Endothelial cell of umbilical vein (primary cell): ENCODE measurements around the gene ENC1. TPM values are rescaled to one million over a fixed set of nuclear protein-coding genes. Genes with fewer than 3 reads are reported as not detected.

Experiments
- BruUV-seq: library from RNA; stranded (reverse); fragments of 400-500 nt; replicated peaks from 2 replicates; lab custom pipeline; 2021; lab: Mats Ljungman, UMichigan
- CTCF ChIA-PET: fragments of 300-600, 350-600 bp; sonication (Branson Sonifier 250); formaldehyde crosslinking; loops from one replicate; lab custom pipeline; 2021; ENCODE audit warnings: antibody characterized with exemption, inconsistent platforms; lab: Charles Lee
- POLR2A ChIA-PET: fragments of 300-600, 350-600 bp; sonication (Branson Sonifier 250); formaldehyde crosslinking; loops from one replicate; lab custom pipeline; 2021; ENCODE audit warnings: antibody characterized with exemption, inconsistent platforms; lab: Charles Lee
- DNase-seq: peaks from one replicate; pipeline ENCODE4 v3.0.0-alpha.2; 2011; ENCODE audit warnings: low read depth, low spot score
- FAIRE-seq: peaks from 2 replicates; lab custom pipeline; 2011; peaks lifted over from hg19 to GRCh38; lab: Jason Lieb, UNC
- H2AFZ ChIP-seq: 2 replicates; pipeline ENCODE4 v1.6.0; 2012; ENCODE audit warnings: low read depth, low read length, control low read depth, inconsistent platforms
- H3K27ac ChIP-seq: 2 replicates; pipeline ENCODE4 v1.5.1; 2011; ENCODE audit warnings: low read depth, mild to moderate bottlenecking, control low read depth, low read length, moderate library complexity; ENCODE audit not compliant: insufficient read depth
- H3K27me3 ChIP-seq, 2 experiments: 2 replicates each; pipeline versions ENCODE4 v1.6.0 to v1.6.1; 2011; ENCODE audit warnings: low read length in 2 of 2, mixed read lengths in 1 of 2; ENCODE audit not compliant: control insufficient read depth in 2 of 2, insufficient read depth in 2 of 2
- H3K36me3 ChIP-seq, 2 experiments: 2 replicates in 1 of 2; 3 replicates in 1 of 2; pipeline ENCODE4 v1.5.1; 2011; ENCODE audit warnings: low read length in 2 of 2, mild to moderate bottlenecking in 1 of 2, moderate library complexity in 1 of 2; ENCODE audit not compliant: control insufficient read depth in 2 of 2, insufficient read depth in 2 of 2; ENCODE audit errors: extremely low read depth in 1 of 2
- H3K4me1 ChIP-seq: 3 replicates; pipeline ENCODE4 v1.5.1; 2011; ENCODE audit warnings: mild to moderate bottlenecking, low read length; ENCODE audit not compliant: control insufficient read depth, insufficient read depth; ENCODE audit errors: extremely low read depth
- H3K4me2 ChIP-seq: 2 replicates; pipeline ENCODE4 v1.6.1; 2011; ENCODE audit warnings: low read length, control low read depth, mixed read lengths; ENCODE audit not compliant: insufficient read depth
- H3K4me3 ChIP-seq, 3 experiments: fragments of 200-600 bp in 1 of 3; sonication (generic), shearing (Covaris generic) in 1 of 3; replicated peaks in 1 of 3; 2 replicates each; pipeline ENCODE4 v1.5.1; 2011 to 2016; ENCODE audit warnings: control low read depth in 3 of 3, low read length in 3 of 3, mild to moderate bottlenecking in 2 of 3, inconsistent platforms in 1 of 3, low read depth in 1 of 3, moderate library complexity in 1 of 3; ENCODE audit not compliant: insufficient read depth in 1 of 3
- H3K79me2 ChIP-seq: 2 replicates; pipeline ENCODE4 v1.6.0; 2012; ENCODE audit warnings: low read length, inconsistent platforms; ENCODE audit not compliant: control insufficient read depth, insufficient read depth
- H3K9ac ChIP-seq: replicated peaks from 2 replicates; pipeline ENCODE3; 2011; ENCODE audit warnings: low read length, control low read depth; ENCODE audit not compliant: insufficient read depth; ENCODE audit errors: extremely low read depth
- H3K9me1 ChIP-seq: replicated peaks from 3 replicates; pipeline ENCODE4 v1.6.0; 2011; ENCODE audit warnings: mild to moderate bottlenecking, low read length; ENCODE audit not compliant: control insufficient read depth, insufficient read depth; ENCODE audit errors: extremely low read depth
- H3K9me3 ChIP-seq: replicated peaks from 2 replicates; pipeline ENCODE4 v1.5.1; 2012; ENCODE audit warnings: low read length, inconsistent platforms; ENCODE audit not compliant: control insufficient read depth, insufficient read depth
- H4K20me1 ChIP-seq: replicated peaks from 2 replicates; pipeline ENCODE3; 2011; ENCODE audit warnings: mild to moderate bottlenecking, low read length; ENCODE audit not compliant: control insufficient read depth, insufficient read depth; ENCODE audit errors: extremely low read depth
- EZH2 ChIP-seq: IDR thresholded peaks from 2 replicates; pipeline ENCODE4 v1.6.1; 2012; ENCODE audit warnings: borderline replicate concordance, low read depth, mild to moderate bottlenecking, moderate library complexity, low read length, inconsistent platforms; ENCODE audit not compliant: severe bottlenecking
- FOS ChIP-seq: IDR thresholded peaks from 2 replicates; pipeline ENCODE4 v1.6.1; 2011; ENCODE audit warnings: mild to moderate bottlenecking, low read length, moderate library complexity, borderline replicate concordance; ENCODE audit not compliant: insufficient read depth
- GATA2 ChIP-seq: IDR thresholded peaks from 2 replicates; pipeline ENCODE4 v1.7.0; 2011; ENCODE audit warnings: low read depth, mild to moderate bottlenecking, moderate library complexity, mixed read lengths, low read length; ENCODE audit not compliant: insufficient read length, insufficient read depth
- JUN ChIP-seq: IDR thresholded peaks from 2 replicates; pipeline ENCODE4 v1.6.1; 2011; ENCODE audit warnings: borderline replicate concordance, low read depth; ENCODE audit not compliant: insufficient read length, insufficient read depth
- MAX ChIP-seq: IDR thresholded peaks from 2 replicates; pipeline ENCODE4 v1.6.1; 2011; ENCODE audit not compliant: insufficient read depth, insufficient read length
- MYC ChIP-seq: IDR thresholded peaks from one replicate; pipeline ENCODE4 v1.6.1; 2011; ENCODE audit warnings: mild to moderate bottlenecking, low read depth, low read length
- POLR2A ChIP-seq: IDR thresholded peaks from 2 replicates; pipeline ENCODE4 v1.6.1; 2012; ENCODE audit warnings: low read depth, mild to moderate bottlenecking, control low read depth, low read length
- POLR2AphosphoS5 ChIP-seq: IDR thresholded peaks from 2 replicates; pipeline ENCODE4 v1.6.1; 2012; ENCODE audit warnings: low read depth, mild to moderate bottlenecking, control low read depth, low read length, moderate library complexity; ENCODE audit not compliant: insufficient read depth
- dilution Hi-C: fragments of 300-500 bp; cut with MboI; formaldehyde crosslinking; loops from one replicate; pipeline ENCODE4 v1.15.0; 2019; ENCODE audit warnings: low sequenced_read_pairs; ENCODE audit not compliant: extremely low pct_ligation_motif_present
- intact Hi-C: fragments of 100-400 bp; cut with micrococcal nuclease; formaldehyde crosslinking; loops from one replicate; pipeline ENCODE4 v1.10.0; 2022
- polyA plus RNA-seq, 4 experiments: library from polyadenylated mRNA; depleted of rRNA in 3 of 4; stranded (reverse) in 3 of 4; unstranded in 1 of 4; fragments of >200 nt; gene quantifications; 2 replicates each; pipeline versions ENCODE4 v1.2.1 to v1.2.3, GENCODE V29; 2011 to 2012; ENCODE audit warnings: missing spikeins in 1 of 4
- total RNA-seq: library from RNA; stranded (reverse); gene quantifications from 2 replicates; pipeline ENCODE4 v1.2.3, GENCODE V29; 2021
- TF ChIP-seq, protein P1 (sequence below), 2 donors: IDR thresholded peaks; 1 replicate in 1 of 2; 2 replicates in 1 of 2; pipeline ENCODE4 v1.5.1; 2011; ENCODE audit warnings: low read length in 2 of 2, mild to moderate bottlenecking in 2 of 2, moderate library complexity in 2 of 2, control low read depth in 1 of 2, inconsistent platforms in 1 of 2, low read depth in 1 of 2; ENCODE audit not compliant: insufficient read depth in 1 of 2; ENCODE audit errors: extremely low read depth in 1 of 2

Gene ENC1
- total and polyA plus RNA-seq, 2 donors (not counting 3 experiments of a cell fraction or from before 2014, with no cell fraction given) = 42.2 to 53.3 TPM

GRCh38 chr5:74628359-74628758 is 12.2 kb downstream of the ENC1 start:
- dilution Hi-C loops = no loop called here
- CTCF ChIA-PET = interaction anchor here (3.6 kb wide), 1 partner anchor 12 kb away, joined by 11 read pairs; no protein-coding TSS in a partner anchor

DNA sequence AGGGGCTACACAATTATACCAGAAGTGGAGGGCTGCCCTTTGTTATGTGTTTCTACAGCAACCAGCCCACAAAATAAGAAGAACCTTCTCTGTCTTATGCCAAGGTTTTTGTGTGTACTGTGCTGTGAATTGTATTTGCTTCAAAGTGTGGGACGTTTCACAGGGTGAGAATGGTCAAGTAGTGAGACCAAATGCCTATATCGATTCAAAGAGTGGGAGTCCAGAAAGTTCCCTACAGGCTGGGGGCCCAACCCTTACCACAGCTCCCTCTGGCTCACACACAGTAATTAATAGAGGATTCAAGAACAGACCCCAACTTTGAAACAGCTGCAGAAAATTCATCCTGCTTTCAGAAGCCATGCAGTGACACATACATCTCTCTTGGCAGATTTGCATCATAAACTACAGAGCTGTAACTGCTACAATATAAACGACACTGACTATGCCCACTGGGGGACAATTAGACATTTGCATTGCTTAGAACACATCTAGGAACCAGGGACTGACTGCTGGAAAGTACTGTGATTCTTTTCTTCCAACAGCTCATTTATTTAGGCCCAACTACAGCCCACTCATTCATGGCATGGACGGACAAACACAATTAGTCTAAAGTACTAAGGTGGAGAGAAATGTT is 12.8 kb downstream of the ENC1 start:
- TF ChIP-seq POLR2AphosphoS5 (no peak), MYC (no peak), JUN (no peak), POLR2A (no peak), GATA2 (no peak), FOS (no peak), MAX (no peak), EZH2 (no peak)
- TF ChIP-seq, protein P1, sequence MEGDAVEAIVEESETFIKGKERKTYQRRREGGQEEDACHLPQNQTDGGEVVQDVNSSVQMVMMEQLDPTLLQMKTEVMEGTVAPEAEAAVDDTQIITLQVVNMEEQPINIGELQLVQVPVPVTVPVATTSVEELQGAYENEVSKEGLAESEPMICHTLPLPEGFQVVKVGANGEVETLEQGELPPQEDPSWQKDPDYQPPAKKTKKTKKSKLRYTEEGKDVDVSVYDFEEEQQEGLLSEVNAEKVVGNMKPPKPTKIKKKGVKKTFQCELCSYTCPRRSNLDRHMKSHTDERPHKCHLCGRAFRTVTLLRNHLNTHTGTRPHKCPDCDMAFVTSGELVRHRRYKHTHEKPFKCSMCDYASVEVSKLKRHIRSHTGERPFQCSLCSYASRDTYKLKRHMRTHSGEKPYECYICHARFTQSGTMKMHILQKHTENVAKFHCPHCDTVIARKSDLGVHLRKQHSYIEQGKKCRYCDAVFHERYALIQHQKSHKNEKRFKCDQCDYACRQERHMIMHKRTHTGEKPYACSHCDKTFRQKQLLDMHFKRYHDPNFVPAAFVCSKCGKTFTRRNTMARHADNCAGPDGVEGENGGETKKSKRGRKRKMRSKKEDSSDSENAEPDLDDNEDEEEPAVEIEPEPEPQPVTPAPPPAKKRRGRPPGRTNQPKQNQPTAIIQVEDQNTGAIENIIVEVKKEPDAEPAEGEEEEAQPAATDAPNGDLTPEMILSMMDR (IDR thresholded peaks at IDR 0.05; ENCODE audit: extremely low read depth in 1 of 2, insufficient read depth in 1 of 2, low read depth in 1 of 2, low read length in 2 of 2) = no peak
- no peak for FAIRE-seq
- peaks cover 36% of the 10 kb centered on the region for H3K4me1 ChIP-seq
- no peak for DNase-seq
- H3K27me3 ChIP-seq = no peaks in the 10 kb centered on the region
- H3K9me1 ChIP-seq = no peaks in the 10 kb centered on the region
- no peak overlapping the region for H2AFZ ChIP-seq
- no peak overlapping the region for H3K4me3 ChIP-seq
- H3K27ac ChIP-seq = no peak overlapping the region
- peaks cover 8 to 10% of the 10 kb centered on the region in 2 experiments for H3K36me3 ChIP-seq
- peaks cover 16% of the 10 kb centered on the region for H3K79me2 ChIP-seq
- intact Hi-C loops (no loop called here), dilution Hi-C loops (no loop called here)
- CTCF ChIA-PET = interaction anchor here (1.5 to 3.6 kb wide), 2 partner anchors 12 to 15 kb away, joined by 6 to 11 read pairs; no protein-coding TSS in a partner anchor
- no peaks in the 10 kb centered on the region for H3K9me3 ChIP-seq
- no peak overlapping the region for H3K9ac ChIP-seq
- no peaks in the 10 kb centered on the region for H4K20me1 ChIP-seq
- no TSS peak for BruUV-seq
- POLR2A ChIA-PET = no interaction called here
- no peak overlapping the region for H3K4me2 ChIP-seq

More at GRCh38 chr5:74628359-74628758, 12.2 kb downstream of the ENC1 start:
- no peaks in the 10 kb centered on the region for H3K9me1 ChIP-seq
- no peak overlapping the region for H3K27ac ChIP-seq
- H3K4me1 ChIP-seq = peaks cover 42% of the 10 kb centered on the region
- TF ChIP-seq MYC = no peak
- H2AFZ ChIP-seq = no peak overlapping the region
- H3K4me2 ChIP-seq = no peak overlapping the region
- H3K9ac ChIP-seq = no peak overlapping the region
- FAIRE-seq = no peak
- BruUV-seq = no TSS peak
- intact Hi-C loops = no loop called here
- DNase-seq = no peak
- H3K27me3 ChIP-seq = no peaks in the 10 kb centered on the region
- POLR2A ChIA-PET = no interaction called here
- peaks cover 16% of the 10 kb centered on the region for H3K79me2 ChIP-seq
- no peaks in the 10 kb centered on the region for H4K20me1 ChIP-seq
- H3K4me3 ChIP-seq = no peak overlapping the region
- peaks cover 8 to 10% of the 10 kb centered on the region in 2 experiments for H3K36me3 ChIP-seq
- no peaks in the 10 kb centered on the region for H3K9me3 ChIP-seq
